HG03039 (cell line): ENCODE measurements around the gene ARL14.
A peak's percentile ranks its signal among the peaks of the same experiment; 100 is the strongest.

Source experiments
- ATAC-seq: cut with Tn5 transposase; IDR thresholded peaks from one replicate; pipeline ENCODE4 v1.9.1; 2021; ENCODE audit warnings: mild to moderate bottlenecking, moderate library complexity; ENCODE audit not compliant: unreplicated experiment

The ARL14 gene

GRCh38 chr3:160676547-160677303 lies at the start of gene ARL14:
TSS of gene ARL14 (plus strand) at chr3:160677160. CDS start at chr3:160677347, 187 bp downstream.
- peak; percentile 60 for ATAC-seq

- ATAC-seq = no peak
These were observed 47.5 kb upstream of the ARL14 start for GRCh38 chr3:160629491-160629890.

- ATAC-seq = no peak
These were observed 43.4 kb upstream of the ARL14 start for GRCh38 chr3:160633361-160634083.

- ATAC-seq = no peak
These were observed 41.7 kb upstream of the ARL14 start for GRCh38 chr3:160635213-160635612.

- no peak for ATAC-seq
These were observed 39.9 kb upstream of the ARL14 start for GRCh38 chr3:160637086-160637485.

GRCh38 chr3:160638184-160638583 lies 38.8 kb upstream of the ARL14 start:
- no peak for ATAC-seq

- ATAC-seq = no peak
These were observed 35.2 kb upstream of the ARL14 start for GRCh38 chr3:160641665-160642309.

GRCh38 chr3:160643994-160644393 lies 33.0 kb upstream of the ARL14 start:
- no peak for ATAC-seq

- ATAC-seq = no peak
These were observed 32.5 kb upstream of the ARL14 start for GRCh38 chr3:160644491-160644890.

- ATAC-seq = no peak
These were observed 28.3 kb upstream of the ARL14 start for GRCh38 chr3:160648701-160649100.

GRCh38 chr3:160649596-160649995 lies 27.4 kb upstream of the ARL14 start:
- no peak for ATAC-seq

GRCh38 chr3:160653512-160653911 lies 23.4 kb upstream of the ARL14 start:
- ATAC-seq = no peak

GRCh38 chr3:160660902-160661301 lies 16.1 kb upstream of the ARL14 start:
- no peak for ATAC-seq

GRCh38 chr3:160661660-160662059 lies 15.3 kb upstream of the ARL14 start:
- no peak for ATAC-seq

- ATAC-seq = no peak
These were observed 11.7 kb upstream of the ARL14 start for GRCh38 chr3:160665231-160665630.

- ATAC-seq = peak; percentile 89
These were observed 11.0 kb upstream of the ARL14 start for GRCh38 chr3:160665784-160666526.

GRCh38 chr3:160667452-160667851 lies 9.5 kb upstream of the ARL14 start:
- ATAC-seq = no peak

GRCh38 chr3:160668454-160668853 lies 8.5 kb upstream of the ARL14 start:
- ATAC-seq = no peak

GRCh38 chr3:160671231-160671630 lies 5.7 kb upstream of the ARL14 start:
- ATAC-seq = peak; percentile 91

GRCh38 chr3:160671995-160672394 lies 5.0 kb upstream of the ARL14 start:
- no peak for ATAC-seq

- ATAC-seq = no peak
These were observed 3.8 kb upstream of the ARL14 start for GRCh38 chr3:160673188-160673587.
